ENCODE results near the gene GPR18.

GRCh38 chr13:99208185-99208584 lies 50.0 kb downstream of the GPR18 start:
- TF ChIP-seq EZH2 (optimal IDR thresholded peaks at IDR 0.05; ENCODE audit: low read depth, low read length) (no peak), CTCF (IDR thresholded peaks at IDR 0.05; ENCODE audit: low read length) (no peak)
